GM21360 (cell line): ENCODE measurements around the gene SLC25A26.
"Not testable (repeated sequence)": the region's sequence is repeated elsewhere in the genome, so short reads cannot be mapped to it uniquely, and the experiment has no call there.

Experiments
- ATAC-seq: cut with Tn5 transposase; IDR thresholded peaks from one replicate; pipeline ENCODE4 v1.9.1; 2021; ENCODE audit warnings: mild to moderate bottlenecking, moderate library complexity; ENCODE audit not compliant: unreplicated experiment

SLC25A26 gene

DNA sequence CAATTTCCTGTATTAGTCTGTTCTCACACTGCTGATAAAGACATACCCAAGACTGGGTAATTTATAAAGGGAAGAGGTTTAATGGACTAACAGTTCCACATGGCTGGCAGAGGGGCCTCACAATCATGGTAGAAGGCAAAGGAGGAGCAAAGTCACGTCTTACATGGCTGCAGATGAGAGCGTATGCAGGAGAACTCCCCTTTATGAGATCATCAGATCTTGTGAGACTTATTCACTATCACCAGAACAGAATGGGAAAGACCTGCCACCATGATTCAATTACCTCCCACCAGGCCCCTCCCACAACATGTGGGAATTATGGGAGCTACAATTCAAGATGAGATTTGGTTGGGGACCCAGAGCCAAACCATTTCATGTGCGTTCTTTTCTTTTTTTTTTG is 5.3 kb downstream of the SLC25A26 start:
- ATAC-seq = not testable (repeated sequence)

DNA sequence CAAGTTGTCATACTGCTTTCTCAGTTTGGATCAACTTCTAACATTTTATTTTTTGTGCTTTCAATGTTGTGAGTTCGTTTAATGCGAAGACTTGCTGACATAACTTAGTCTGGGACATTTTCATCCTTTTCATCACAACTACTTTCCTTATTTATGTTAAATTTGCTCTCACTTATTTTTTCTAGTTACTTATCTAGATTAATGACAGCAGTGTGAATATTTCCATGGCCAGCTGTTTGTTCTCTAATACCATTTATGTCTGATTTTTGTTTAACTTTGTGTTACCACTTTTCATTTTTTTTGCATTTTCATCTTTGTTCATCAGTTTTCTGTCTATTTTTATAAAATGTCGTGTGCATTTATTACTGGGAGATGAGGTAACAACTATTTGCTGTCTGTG is 6.2 kb downstream of the SLC25A26 start:
- ATAC-seq = no peak

DNA sequence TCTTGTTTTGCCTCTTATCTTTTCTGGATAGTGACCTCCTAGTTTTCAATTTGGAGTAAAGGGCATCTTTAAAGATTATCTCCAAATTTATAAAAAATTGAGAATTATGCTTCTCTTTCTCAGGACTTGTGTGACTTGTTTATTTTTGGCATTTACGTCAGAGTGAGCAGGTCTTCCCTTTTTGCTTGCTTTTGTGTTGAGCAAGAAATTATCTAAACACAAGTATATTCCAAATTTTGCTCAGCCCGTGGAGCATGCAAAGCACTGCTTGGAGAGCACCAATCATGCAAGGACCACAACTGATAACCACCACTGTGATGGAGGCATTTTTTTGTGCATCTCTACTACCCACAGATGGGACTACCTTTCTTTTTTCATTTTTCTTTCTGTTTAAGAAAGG is 7.1 kb downstream of the SLC25A26 start:
- no peak for ATAC-seq

DNA sequence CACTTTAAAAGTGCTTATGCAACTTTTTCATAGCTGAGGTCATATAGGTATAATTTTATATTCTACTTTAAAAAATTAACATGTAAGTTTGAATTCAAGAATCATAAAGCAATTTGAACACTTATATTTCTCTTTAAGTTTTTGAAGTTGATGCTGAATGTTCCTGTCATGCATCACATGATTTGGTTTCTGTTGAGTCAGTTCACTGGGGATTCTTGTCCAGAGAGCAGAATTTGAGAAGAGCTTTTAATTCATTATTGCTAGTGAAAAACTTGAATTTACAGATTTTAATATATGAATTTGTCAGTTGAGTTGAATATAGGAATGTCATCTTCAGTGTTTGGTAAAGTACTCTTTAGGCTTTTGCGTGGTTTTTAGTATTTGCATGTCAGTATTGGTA is 7.9 kb downstream of the SLC25A26 start:
- no peak for ATAC-seq

DNA sequence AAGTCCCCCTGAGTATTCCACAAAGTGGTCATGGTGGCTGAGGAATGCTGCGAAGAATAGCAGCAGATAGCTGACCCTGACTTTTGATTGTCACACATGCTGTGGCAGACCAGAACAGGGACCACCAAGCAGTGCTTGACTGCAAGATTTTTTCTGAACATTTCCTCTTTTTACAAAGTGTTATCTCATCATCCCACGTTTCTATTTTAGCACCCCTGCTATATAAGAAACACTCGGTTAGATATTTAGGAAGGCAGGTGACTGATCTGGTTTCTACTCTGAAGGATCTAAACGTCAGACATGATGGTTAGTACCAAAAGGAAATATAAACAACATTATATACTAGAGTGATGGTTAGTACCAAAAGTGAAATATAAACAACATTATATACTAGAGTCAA is 9.1 kb downstream of the SLC25A26 start:
- ATAC-seq = no peak

DNA sequence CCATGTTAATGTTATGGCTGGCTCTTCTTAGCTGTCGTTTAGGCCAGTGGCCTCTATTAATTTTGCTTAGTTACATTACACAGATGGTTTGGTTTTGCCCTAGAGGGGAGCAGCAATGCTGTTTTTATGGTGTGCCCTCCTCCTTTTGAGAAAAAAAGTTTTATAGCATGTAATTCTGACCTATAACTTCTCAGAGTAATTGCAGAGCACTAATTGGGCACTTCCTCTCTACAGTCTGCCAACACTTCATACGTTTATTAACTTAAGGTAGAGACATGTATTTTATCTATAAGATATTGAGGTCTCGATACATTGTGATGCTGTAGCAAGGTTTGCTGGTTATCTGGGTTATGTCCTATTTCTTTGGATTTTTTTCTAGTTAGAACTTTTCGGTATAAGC is 12.2 kb downstream of the SLC25A26 start:
- no peak for ATAC-seq

DNA sequence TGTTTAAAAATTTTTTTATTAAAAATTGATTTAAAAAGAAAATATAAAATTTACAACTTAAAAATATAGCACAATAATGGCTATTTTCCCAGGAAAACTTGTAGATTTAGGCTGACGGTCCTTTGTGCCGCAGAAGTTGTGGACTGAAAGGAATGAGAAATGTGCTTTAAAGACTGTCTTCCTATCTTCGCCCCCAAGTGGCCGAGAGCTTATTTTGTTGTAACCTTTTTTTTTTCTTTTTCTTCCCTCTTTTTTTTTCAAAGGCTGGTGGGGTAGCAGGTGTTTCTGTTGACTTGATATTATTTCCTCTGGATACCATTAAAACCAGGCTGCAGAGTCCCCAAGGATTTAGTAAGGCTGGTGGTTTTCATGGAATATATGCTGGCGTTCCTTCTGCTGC is 15.5 kb downstream of the SLC25A26 start:
- no peak for ATAC-seq

DNA sequence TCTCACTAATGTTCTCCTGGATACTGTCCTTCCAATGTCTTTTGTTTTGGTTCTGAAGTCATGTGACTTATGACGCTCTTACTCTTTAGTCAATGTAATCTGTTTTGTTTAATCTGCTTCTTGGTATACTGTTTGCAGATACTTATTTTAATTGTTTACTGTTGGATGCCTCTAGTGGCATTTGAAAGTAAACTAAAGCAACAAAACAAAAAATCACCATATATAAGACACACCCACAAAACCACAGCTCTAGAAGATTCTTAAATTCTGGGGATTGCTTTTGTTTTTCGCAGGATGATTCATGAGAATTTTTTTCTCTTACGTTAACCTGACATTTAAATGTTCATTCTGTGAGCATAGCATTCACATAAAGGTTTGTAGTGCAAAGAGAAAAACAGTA is 16.8 kb downstream of the SLC25A26 start:
- no peak for ATAC-seq

DNA sequence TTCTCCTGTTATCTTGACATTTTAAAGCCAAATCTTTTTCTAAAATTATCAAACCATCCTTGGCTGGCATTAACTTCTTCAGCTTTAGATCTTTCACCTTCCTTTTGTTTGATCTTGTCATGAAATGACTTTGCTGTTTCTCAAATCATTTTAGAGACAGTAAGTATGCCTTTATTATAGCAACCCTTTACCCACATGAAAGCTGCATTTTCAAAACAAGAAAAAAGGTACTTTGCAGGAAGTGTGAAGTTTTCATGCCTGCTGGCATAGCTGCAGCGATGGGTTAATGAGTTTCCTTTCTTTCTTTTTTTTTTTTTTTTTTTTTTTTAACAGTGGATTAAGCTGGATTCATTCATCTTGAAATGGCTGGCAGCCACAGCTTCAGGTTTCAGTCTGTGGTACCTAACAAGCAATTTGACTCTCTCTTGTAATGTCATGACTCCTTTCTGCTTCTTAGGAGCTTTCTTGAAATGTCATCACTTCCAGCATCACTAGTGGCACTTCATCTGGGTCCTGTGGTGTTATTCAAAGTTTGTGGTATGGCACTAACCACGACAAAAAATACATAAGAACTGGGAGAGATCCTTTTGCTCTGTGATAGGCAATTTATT is 18.8 kb downstream of the SLC25A26 start:
- no peak for ATAC-seq

DNA sequence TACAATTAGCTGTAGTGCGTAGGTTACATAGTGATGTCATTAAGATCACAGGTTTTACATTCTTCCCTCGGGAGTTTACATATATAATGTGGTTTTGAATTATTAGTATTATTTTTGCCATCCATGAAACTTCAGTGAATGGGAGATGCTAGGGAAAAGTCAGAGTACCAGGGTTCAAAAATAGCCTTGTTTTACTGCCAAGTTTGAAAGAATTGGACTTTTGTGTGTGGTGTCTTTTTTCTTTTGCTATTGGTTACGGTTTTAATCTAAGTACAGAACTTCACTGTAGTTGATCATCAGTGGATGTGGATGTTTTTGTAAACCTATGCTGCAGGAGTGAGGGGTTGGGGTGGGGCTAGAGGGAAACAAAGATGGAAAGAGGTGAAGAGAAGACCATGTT is 20.7 kb downstream of the SLC25A26 start:
- no peak for ATAC-seq

DNA sequence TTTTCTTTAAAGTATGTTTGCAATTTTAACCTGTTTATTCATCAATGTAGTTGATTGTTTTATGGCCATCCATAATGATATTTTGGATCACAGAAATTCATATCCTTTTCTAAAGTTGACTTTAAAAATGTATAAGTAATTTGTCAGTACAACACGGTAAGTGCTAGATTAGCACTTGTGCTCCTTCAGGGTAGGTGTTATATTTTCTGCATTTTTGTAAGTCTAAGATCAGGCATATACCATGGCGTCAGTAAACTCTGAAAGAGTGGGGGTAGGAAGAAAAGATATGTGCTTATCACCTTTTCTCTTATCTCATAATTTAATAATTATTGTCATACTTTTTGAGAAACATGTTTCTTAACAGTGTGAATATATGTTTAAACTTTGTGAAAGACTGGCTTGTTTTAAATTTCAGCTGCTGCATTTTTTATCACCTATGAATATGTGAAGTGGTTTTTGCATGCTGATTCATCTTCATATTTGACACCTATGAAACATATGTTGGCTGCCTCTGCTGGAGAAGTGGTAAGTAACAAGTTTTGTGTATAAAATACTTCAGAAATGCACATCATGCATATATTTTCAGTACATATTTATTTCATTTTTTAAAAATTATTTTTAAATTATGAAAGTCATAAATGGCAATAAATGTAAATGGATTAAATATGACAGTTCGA is 22.1 kb downstream of the SLC25A26 start:
- no peak for ATAC-seq

DNA sequence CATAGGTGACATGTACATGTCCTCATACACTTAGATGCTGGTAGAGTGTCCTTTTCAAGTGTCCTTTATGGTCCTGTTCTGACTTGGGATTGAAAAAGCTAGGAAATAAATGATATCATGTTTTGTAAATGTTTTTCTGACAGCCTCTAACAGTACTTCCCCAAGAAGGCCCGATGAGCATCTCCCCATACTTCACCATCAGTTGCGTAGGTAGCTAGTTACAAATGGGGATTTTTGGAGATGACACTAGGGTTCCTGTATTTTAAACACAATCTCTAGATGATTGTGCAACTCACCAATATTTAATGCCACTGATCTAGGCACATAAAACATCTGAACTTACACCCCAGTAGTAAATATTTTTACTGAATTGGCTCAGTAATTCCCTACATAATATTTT is 27.8 kb downstream of the SLC25A26 start:
- no peak for ATAC-seq

DNA sequence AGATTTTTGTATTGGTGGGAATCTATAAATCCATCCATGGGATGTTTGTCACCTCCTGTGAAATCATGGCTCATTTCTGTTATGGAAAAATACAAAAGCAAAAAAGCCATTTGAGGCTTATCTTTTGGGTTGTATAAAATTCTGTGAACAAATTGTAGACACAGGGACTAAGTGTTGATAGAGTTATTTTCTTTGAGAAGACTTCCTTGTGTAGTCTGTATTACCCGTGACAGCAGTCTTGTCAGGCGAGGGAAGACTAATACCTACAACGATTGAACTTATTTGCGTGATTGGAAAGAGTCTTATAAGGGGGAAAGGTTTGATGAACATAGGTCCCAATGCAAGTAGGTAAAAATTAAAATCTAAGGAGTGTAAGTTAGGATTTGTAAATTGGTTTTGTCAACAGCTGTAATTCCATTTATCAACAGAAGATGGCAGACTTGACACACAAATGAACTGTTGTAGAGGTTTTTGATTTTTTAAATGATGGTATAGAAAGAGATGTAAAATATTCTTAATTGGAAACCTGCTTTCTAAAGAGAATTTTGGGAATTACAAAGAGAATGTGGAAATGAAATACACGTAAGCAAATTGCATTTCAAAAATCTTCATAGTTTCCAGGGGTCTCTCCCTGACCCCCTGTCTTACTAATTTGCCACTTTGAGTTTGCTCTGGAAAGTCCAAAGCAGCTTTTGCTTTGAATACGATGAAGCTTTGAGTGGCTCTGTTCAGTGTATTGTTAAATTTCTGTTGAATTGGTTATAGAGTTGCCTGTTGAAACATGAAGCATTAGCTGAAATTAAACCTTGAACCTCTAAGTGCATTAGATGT is 33.2 kb downstream of the SLC25A26 start:
- no peak for ATAC-seq

DNA sequence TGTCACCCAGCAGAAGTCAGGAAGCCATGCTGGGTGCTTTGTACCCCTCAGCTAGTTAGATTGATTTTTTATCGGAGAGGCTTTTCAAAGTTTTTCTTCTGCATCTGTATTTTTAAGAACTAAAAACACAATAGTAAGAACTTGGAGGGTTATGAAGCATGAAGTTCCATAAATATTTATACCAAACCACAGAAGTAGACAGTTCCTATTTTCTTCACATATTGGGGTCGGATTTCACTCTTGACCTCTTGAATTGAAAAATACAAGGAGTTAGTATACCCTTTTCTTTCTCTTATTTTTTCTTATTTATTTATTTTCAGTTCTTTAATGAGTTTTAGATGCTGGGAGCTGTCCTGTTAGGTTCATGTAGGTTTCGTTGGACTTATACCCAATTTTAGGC is 35.1 kb downstream of the SLC25A26 start:
- ATAC-seq = no peak

DNA sequence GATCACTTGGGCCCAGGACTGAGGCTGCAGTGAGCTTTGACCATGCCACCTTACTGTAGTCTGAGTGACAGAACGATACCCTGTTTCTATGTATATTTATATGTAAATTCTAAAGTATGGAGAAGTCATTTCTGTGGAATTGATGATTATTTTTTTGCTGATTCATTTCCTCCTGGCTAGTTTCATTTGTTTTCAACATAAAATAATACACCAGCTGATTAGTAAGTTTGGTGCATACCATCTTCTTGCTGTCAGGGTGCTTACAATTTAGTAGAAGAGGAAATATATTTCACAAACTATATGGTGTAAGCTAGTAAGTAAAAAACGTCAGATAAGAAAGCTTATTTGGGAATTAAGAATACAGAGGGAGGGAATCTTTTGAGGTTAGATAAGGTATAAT is 36.0 kb downstream of the SLC25A26 start:
- ATAC-seq = no peak

DNA sequence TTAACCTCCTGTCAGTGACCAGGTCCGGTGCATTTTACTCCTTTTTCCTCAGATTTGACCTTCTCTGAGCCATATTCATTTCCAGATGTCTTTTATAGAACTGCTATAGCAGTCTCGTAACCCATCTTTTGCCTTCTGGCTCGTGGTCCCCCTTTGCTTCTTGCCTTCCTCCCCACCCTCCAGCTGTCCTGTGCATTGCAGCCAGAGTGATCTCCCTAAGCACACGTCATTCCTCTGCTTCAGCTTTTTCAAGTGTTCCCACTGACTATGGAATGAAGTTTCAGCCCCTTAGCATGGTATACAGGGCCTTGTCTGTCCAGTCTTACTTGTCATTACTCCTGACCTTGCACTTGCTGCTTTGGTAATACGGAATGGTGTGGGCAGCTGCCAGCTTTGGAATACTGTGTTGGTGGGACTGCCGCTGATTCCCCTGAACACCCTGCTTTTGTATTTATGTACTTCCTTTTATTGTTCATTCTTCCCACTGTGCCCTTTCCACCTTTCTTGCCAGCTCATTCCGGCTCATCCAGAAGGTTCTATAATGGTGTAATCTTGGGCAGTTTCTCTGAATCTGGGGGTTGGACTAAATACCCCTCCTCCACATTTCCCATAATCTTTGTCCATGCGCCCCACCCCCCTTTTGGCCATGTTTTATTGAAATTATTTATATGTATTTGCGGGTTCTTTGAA is 38.9 kb downstream of the SLC25A26 start:
- no peak for ATAC-seq

DNA sequence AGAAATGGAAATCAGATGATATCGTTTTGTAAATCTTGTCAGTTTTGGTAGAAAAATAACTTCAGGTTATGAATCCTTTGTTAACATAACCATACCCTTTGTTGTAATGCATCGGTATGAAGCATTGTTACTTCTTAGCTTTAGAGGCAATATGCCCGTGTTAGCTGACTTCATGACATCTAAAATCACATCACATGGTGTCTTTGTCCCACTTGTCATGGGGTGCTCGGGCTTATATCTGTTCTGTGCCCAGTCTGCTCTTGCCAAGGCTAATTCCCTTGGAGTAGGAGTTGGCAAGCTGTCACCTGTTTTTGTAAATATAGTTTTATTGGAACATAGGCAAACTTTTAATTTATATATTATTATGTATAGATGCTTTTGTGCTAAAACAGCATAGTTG is 39.6 kb downstream of the SLC25A26 start:
- no peak for ATAC-seq

DNA sequence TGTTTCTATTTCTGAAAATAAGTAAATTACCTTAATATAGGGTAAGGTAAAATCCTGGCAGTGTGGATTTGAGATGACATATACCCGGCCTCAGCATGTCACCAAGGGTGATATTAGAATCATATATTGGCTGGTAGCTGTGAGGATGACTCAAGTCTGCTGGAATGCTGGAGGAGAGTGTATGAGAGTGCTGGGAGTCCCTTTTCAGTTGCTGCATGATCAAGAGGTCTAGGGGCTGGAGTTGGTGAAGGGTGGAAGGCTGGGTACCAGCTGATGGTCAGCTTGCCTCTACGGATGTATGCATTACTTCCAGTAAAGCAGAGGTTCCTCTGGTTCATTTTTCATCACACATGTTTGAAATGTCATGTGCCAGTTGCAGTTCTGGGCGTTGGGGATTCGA is 40.6 kb downstream of the SLC25A26 start:
- no peak for ATAC-seq

DNA sequence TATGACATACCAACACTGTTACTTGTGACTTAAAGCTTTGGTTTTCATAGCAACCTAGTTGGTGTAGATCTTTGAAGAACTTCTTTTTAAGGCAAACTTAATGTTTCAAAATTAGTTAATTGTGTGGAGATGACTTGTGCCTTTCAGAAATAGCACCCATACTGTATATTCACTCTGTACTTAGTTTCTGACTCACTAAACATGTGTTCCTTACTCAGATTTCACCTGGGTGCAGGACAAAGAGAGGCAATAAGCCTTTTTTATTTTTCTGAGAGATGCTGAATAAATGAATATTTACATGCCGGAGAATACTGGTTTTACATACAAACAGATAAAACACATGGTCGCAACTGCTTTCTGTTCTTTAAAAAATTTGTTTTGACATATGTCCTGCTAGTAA is 44.8 kb downstream of the SLC25A26 start:
- ATAC-seq = no peak

DNA sequence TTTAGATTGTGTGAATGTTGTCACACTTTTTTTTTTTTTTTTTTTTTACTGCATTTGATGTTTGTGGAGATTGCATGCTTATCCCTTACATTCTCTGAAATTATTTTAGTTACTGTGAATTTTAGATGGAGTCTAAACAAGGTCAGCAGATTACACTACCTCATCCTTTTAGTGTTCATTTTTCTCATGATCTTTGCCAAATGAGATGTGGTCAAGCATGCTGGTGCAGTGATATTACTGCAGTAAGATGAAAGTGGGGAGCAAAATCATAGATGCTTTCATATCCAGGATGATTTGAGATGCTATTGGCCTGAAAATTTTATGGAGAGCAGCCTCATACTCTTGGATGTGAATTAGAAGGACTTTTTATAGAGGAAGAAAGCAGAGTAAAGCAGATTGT is 45.8 kb downstream of the SLC25A26 start:
- ATAC-seq = no peak

DNA sequence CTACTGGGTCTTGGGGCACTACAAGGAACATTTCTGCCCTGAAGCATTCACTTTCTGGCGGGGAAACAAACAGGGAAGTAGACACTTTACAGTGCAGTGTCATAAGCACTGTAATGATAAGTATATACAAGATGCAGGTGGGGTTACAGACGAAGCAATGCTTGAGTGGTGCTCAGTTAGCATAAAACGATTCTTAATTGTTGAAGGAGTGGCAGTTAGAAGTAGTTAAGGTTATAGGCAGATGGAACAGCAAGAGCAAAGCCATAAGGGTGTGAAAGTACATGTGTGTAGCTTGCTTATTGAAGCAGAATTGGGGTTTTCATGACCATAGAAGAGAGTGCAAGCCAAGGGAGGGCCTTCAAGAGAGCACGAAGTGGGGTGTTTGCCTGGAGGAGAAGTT is 46.2 kb downstream of the SLC25A26 start:
- ATAC-seq = peak; percentile 68

DNA sequence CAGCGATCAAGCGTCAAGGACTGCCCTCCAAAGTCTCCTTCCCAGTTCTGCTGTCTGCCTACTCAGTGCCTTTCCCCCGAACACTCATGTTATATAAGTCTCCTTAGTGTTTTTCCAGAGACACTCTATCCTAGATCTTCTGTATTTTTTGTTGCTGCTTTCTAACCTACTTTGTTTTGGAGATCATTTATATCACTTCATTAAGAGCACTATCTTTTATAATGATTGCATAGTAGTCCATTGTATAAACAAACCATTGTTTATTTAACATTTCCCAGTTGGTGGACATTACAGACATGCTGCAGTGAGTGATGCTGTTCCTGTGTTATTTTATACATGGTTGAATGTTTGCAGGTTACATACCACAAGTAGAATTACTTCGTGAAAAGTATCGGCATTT is 47.1 kb downstream of the SLC25A26 start:
- ATAC-seq = no peak
